GM19035 (cell line): ENCODE results near the gene SH3PXD2A.

Experiments used
- ATAC-seq: cut with Tn5 transposase; IDR thresholded peaks from one replicate; pipeline ENCODE4 v1.9.1; 2021; ENCODE audit not compliant: unreplicated experiment

The SH3PXD2A gene

GRCh38 chr10:103552856-103553742 is 302.3 kb downstream of the SH3PXD2A start:
- no peak for ATAC-seq

- no peak for ATAC-seq
These were observed 303.5 kb downstream of the SH3PXD2A start for GRCh38 chr10:103551619-103552602.

GRCh38 chr10:103550229-103550628 is 305.1 kb downstream of the SH3PXD2A start:
- ATAC-seq, result no peak

GRCh38 chr10:103549349-103549685 is 306.1 kb downstream of the SH3PXD2A start:
- no peak for ATAC-seq

- ATAC-seq, result no peak
These were observed 306.6 kb downstream of the SH3PXD2A start for GRCh38 chr10:103548581-103549348.

GRCh38 chr10:103548006-103548405 is 307.4 kb downstream of the SH3PXD2A start:
- ATAC-seq, result no peak

GRCh38 chr10:103547391-103547946 is 307.9 kb downstream of the SH3PXD2A start:
- no peak for ATAC-seq

- no peak for ATAC-seq
These were observed 309.0 kb downstream of the SH3PXD2A start for GRCh38 chr10:103546401-103546800.

- ATAC-seq, result no peak
These were observed 309.6 kb downstream of the SH3PXD2A start for GRCh38 chr10:103545771-103546281.

GRCh38 chr10:103545366-103545765 is 310.0 kb downstream of the SH3PXD2A start:
- no peak for ATAC-seq

- ATAC-seq, result no peak
These were observed 310.6 kb downstream of the SH3PXD2A start for GRCh38 chr10:103544657-103545310.
